ENCODE data around the gene ARIH2. TPM values are rescaled to one million over a fixed set of nuclear protein-coding genes. Genes with fewer than 3 reads are reported as not detected.

The ARIH2 gene
- total RNA-seq, 1 experiment from 2014 or later: 106 TPM

DNA sequence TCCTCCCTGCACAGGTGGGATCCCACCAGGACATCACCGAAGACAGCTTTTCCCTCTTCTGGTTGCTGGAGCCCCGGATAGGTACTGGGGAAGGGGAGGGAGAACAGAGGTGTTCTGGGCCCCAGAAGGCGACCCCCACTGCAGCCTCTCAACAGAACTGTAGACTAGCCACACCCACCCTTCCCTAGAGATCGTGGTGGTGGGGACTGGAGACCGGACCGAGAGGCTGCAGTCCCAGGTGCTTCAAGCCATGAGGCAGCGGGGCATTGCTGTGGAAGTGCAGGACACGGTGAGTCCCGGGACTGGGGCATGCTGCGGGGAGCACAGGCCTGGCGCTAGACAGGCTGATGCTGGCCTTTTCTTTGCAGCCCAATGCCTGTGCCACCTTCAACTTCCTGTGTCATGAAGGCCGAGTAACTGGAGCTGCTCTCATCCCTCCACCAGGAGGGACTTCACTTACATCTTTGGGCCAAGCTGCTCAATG is 104.1 kb downstream of the ARIH2 start:
- Histone ChIP-seq H3K4me3 (ENCODE audit: low read depth, low read length) (peak overlapping the region; percentile 85), H3K36me3 (ENCODE audit: control insufficient read depth, insufficient read depth, low read length) (peaks cover 5% of the 10 kb centered on the region), H3K9me3 (no peaks in the 10 kb centered on the region), H3K4me1 (peaks cover 8% of the 10 kb centered on the region), H3K27me3 (replicated peaks; ENCODE audit: control insufficient read depth, insufficient read depth, low read length) (no peaks in the 10 kb centered on the region)
- Mint-ChIP-seq H3K4me3 (ENCODE audit: unreplicated experiment) (peak overlapping the region; percentile 88), H3K9me3 (ENCODE audit: unreplicated experiment) (no peaks in the 10 kb centered on the region), H3K4me1 (ENCODE audit: low read depth, unreplicated experiment) (peaks cover 6% of the 10 kb centered on the region), H3K27ac (ENCODE audit: unreplicated experiment) (peak overlapping the region; percentile 97), H3K36me3 (ENCODE audit: insufficient read depth, unreplicated experiment) (peaks cover 83% of the 10 kb centered on the region), H3K27me3 (ENCODE audit: insufficient read depth, unreplicated experiment) (no peaks in the 10 kb centered on the region)
- BruUV-seq (replicated peaks): no TSS peak
- intact Hi-C loops (cut with micrococcal nuclease; ENCODE audit: unreplicated experiment): loop anchor here (10.0 kb wide), 1 partner anchor 132 kb away; no protein-coding TSS in a partner anchor
- TF ChIP-seq, protein P1, sequence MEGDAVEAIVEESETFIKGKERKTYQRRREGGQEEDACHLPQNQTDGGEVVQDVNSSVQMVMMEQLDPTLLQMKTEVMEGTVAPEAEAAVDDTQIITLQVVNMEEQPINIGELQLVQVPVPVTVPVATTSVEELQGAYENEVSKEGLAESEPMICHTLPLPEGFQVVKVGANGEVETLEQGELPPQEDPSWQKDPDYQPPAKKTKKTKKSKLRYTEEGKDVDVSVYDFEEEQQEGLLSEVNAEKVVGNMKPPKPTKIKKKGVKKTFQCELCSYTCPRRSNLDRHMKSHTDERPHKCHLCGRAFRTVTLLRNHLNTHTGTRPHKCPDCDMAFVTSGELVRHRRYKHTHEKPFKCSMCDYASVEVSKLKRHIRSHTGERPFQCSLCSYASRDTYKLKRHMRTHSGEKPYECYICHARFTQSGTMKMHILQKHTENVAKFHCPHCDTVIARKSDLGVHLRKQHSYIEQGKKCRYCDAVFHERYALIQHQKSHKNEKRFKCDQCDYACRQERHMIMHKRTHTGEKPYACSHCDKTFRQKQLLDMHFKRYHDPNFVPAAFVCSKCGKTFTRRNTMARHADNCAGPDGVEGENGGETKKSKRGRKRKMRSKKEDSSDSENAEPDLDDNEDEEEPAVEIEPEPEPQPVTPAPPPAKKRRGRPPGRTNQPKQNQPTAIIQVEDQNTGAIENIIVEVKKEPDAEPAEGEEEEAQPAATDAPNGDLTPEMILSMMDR (IDR thresholded peaks at IDR 0.05; ENCODE audit: insufficient read depth in 1 of 2, low read depth in 1 of 2, low read length in 1 of 2, severe bottlenecking in 1 of 2, unreplicated experiment in 1 of 2): no peak
- DNase-seq: no peak
- ChIA-PET POLR2A (interaction anchor here (0.6 to 4.4 kb wide), 8 partner anchors 11 to 466 kb away, joined by 3 to 92 read pairs (median 4); partner anchors contain the start of genes PFKFB4, QRICH1, USP19 and WDR6), CTCF (interaction anchor here (0.9 to 2.2 kb wide), 7 partner anchors 11 to 110 kb away, joined by 4 to 20 read pairs (median 6); partner anchors contain the start of genes LAMB2, P4HTM, QRICH1 and WDR6)

DNA sequence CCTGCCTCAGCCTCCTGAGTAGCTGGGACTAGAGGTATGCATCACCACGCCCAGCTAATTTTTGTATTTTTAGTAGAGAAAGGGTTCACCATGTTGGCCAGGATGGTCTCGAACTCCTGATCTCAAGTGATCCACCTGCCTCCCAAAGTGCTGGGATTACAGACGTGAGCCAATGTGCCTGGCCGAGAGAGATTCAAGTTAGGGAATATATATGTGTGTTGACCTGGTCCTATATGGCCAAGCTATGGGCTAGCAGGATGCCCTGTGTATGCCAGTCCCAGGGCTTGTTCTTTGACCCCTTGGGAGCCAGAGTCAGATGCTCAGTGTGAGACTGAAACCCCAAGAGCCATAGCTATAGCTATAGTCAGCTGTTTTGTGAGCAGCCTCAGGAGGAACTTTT is 105.1 kb downstream of the ARIH2 start:
- POLR2A ChIA-PET: interaction anchor here (0.6 to 4.4 kb wide), 2 partner anchors 12 to 16 kb away, joined by 3 to 92 read pairs; partner anchors contain the start of gene WDR6
- peaks cover 15% of the 10 kb centered on the region for H3K4me1 ChIP-seq
- no peaks in the 10 kb centered on the region for H3K27me3 Mint-ChIP-seq (ENCODE audit: insufficient read depth, unreplicated experiment)
- H3K9me3 Mint-ChIP-seq (ENCODE audit: unreplicated experiment): no peaks in the 10 kb centered on the region
- DNase-seq: no peak
- TF ChIP-seq, protein P1 (IDR thresholded peaks at IDR 0.05; ENCODE audit: insufficient read depth in 1 of 2, low read depth in 1 of 2, low read length in 1 of 2, severe bottlenecking in 1 of 2, unreplicated experiment in 1 of 2): no peak
- BruUV-seq (replicated peaks): TSS peak; percentile 34
- no peak overlapping the region for H3K27ac Mint-ChIP-seq (ENCODE audit: unreplicated experiment)
- no peaks in the 10 kb centered on the region for H3K27me3 ChIP-seq (replicated peaks; ENCODE audit: control insufficient read depth, insufficient read depth, low read length)
- peaks cover 14% of the 10 kb centered on the region for H3K4me1 Mint-ChIP-seq (ENCODE audit: low read depth, unreplicated experiment)
- H3K36me3 Mint-ChIP-seq (ENCODE audit: insufficient read depth, unreplicated experiment): peaks cover 84% of the 10 kb centered on the region
- CTCF ChIA-PET: interaction anchor here (0.6 to 0.9 kb wide), 2 partner anchors 29 to 36 kb away, joined by 4 read pairs; no protein-coding TSS in a partner anchor
- peak overlapping the region; percentile 88 for H3K4me3 Mint-ChIP-seq (ENCODE audit: unreplicated experiment)
- H3K36me3 ChIP-seq (ENCODE audit: control insufficient read depth, insufficient read depth, low read length): peaks cover 5% of the 10 kb centered on the region
- intact Hi-C loops (cut with micrococcal nuclease; ENCODE audit: unreplicated experiment): loop anchor here (10.0 kb wide), 1 partner anchor 131 kb away; no protein-coding TSS in a partner anchor
- H3K4me3 ChIP-seq (ENCODE audit: low read depth, low read length): no peak overlapping the region
- H3K9me3 ChIP-seq: no peaks in the 10 kb centered on the region

DNA sequence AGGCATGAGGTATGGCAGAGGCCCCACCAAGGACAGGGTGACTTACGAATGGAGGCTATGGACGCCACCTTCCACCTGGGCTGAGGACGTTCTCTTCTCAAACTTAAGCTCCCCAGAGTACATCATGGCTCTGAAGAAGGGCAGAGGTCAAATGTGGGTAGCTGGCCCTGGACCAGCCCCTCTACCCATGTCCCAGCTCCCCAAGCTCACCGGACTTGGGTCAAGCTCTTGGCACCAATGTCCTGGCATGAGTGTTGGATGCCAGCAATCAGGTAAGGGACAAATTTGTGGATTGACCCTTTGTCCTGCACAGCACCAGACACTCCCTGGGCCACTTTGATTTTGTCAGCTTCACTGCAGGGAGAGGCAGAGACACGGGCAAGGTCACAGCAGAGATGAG is 105.8 kb downstream of the ARIH2 start:
- H3K36me3 Mint-ChIP-seq (ENCODE audit: insufficient read depth, unreplicated experiment): peaks cover 88% of the 10 kb centered on the region
- H3K4me1 Mint-ChIP-seq (ENCODE audit: low read depth, unreplicated experiment): peaks cover 17% of the 10 kb centered on the region
- no peaks in the 10 kb centered on the region for H3K9me3 Mint-ChIP-seq (ENCODE audit: unreplicated experiment)
- peaks cover 15% of the 10 kb centered on the region for H3K4me1 ChIP-seq
- intact Hi-C loops (cut with micrococcal nuclease; ENCODE audit: unreplicated experiment): loop anchor here (10.0 kb wide), 1 partner anchor 130 kb away; no protein-coding TSS in a partner anchor
- no TSS peak for BruUV-seq (replicated peaks)
- no peaks in the 10 kb centered on the region for H3K27me3 Mint-ChIP-seq (ENCODE audit: insufficient read depth, unreplicated experiment)
- TF ChIP-seq, protein P1 (IDR thresholded peaks at IDR 0.05; ENCODE audit: insufficient read depth in 1 of 2, low read depth in 1 of 2, low read length in 1 of 2, severe bottlenecking in 1 of 2, unreplicated experiment in 1 of 2): no peak
- H3K4me3 Mint-ChIP-seq (ENCODE audit: unreplicated experiment): peak overlapping the region; percentile 88
- no peak overlapping the region for H3K4me3 ChIP-seq (ENCODE audit: low read depth, low read length)
- POLR2A ChIA-PET: interaction anchor here (1.4 to 4.4 kb wide), 2 partner anchors 17 to 69 kb away, joined by 6 to 92 read pairs; partner anchors contain the start of genes QRICH1 and WDR6
- no peak overlapping the region for H3K27ac Mint-ChIP-seq (ENCODE audit: unreplicated experiment)
- no peaks in the 10 kb centered on the region for H3K27me3 ChIP-seq (replicated peaks; ENCODE audit: control insufficient read depth, insufficient read depth, low read length)
- H3K9me3 ChIP-seq: no peaks in the 10 kb centered on the region
- peaks cover 5% of the 10 kb centered on the region for H3K36me3 ChIP-seq (ENCODE audit: control insufficient read depth, insufficient read depth, low read length)
- CTCF ChIA-PET: interaction anchor here (0.6 kb wide), 1 partner anchor 147 kb away, joined by 3 read pairs; the partner anchor contains the start of gene KLHDC8B
- DNase-seq: no peak

Data from Caco-2 (cell line).